Measurements from ENCODE around the gene PLIN3.

GRCh38 chr19:4911786-4912672 is 44.6 kb upstream of the PLIN3 start:
- TF ChIP-seq CTCF (IDR thresholded peaks at IDR 0.05 in 4 of 5, conservative IDR thresholded peaks at IDR 0.05 in 1 of 5) (peak; percentile 69 to 87 (median 79)), POLR2A (IDR thresholded peaks at IDR 0.05) (no peak)

Data from gastrocnemius medialis (tissue), 4 donors.